ENCODE data around the gene RETREG2.
"Not testable (repeated sequence)": the region's sequence is repeated elsewhere in the genome, so short reads cannot be mapped to it uniquely, and the experiment has no call there.

Gene RETREG2

GRCh38 chr2:219186754-219187456 is 8.8 kb downstream of the RETREG2 start:
- DNase-seq (ENCODE audit: low read depth in 3 of 3, low spot score in 1 of 3): no peak

- DNase-seq (ENCODE audit: low read depth in 3 of 3, low spot score in 1 of 3): no peak
Observed at GRCh38 chr2:219197388-219197787, 19.3 kb downstream of the RETREG2 start.

GRCh38 chr2:219198974-219199373 is 20.9 kb downstream of the RETREG2 start:
- no peak for DNase-seq (ENCODE audit: low read depth in 3 of 3, low spot score in 1 of 3)

- DNase-seq (ENCODE audit: low read depth in 3 of 3, low spot score in 1 of 3): no peak
Observed at GRCh38 chr2:219199470-219200211, 21.6 kb downstream of the RETREG2 start.

GRCh38 chr2:219200502-219201326 is 22.6 kb downstream of the RETREG2 start:
- DNase-seq (ENCODE audit: low read depth in 3 of 3, low spot score in 1 of 3): not testable (repeated sequence)

- DNase-seq (ENCODE audit: low read depth in 3 of 3, low spot score in 1 of 3): not testable (repeated sequence)
Observed at GRCh38 chr2:219201331-219201730, 23.3 kb downstream of the RETREG2 start.

GRCh38 chr2:219204425-219205164 is 26.5 kb downstream of the RETREG2 start:
- DNase-seq (ENCODE audit: low read depth in 3 of 3, low spot score in 1 of 3): no peak

- no peak for DNase-seq (ENCODE audit: low read depth in 3 of 3, low spot score in 1 of 3)
Observed at GRCh38 chr2:219205165-219205538, 27.1 kb downstream of the RETREG2 start.

- no peak for DNase-seq (ENCODE audit: low read depth in 3 of 3, low spot score in 1 of 3)
Observed at GRCh38 chr2:219205981-219206327, 27.9 kb downstream of the RETREG2 start.

- peak; percentile 88 to 93 (median 92) for DNase-seq (ENCODE audit: low read depth in 3 of 3, low spot score in 1 of 3)
Observed at GRCh38 chr2:219206328-219207133, 28.5 kb downstream of the RETREG2 start, which contains the start of gene ZFAND2B. ZFAND2B (plus strand) TSS chr2:219206782; CDS start chr2:219206988, 206 bp downstream.

GRCh38 chr2:219207134-219207883 is 29.2 kb downstream of the RETREG2 start:
- no peak for DNase-seq (ENCODE audit: low read depth in 3 of 3, low spot score in 1 of 3)

- DNase-seq (ENCODE audit: low read depth in 3 of 3, low spot score in 1 of 3): no peak
Observed at GRCh38 chr2:219207884-219208740, 30.0 kb downstream of the RETREG2 start.

- no peak for DNase-seq (ENCODE audit: low read depth in 3 of 3, low spot score in 1 of 3)
Observed at GRCh38 chr2:219209236-219210195, 31.4 kb downstream of the RETREG2 start.

- no peak for DNase-seq (ENCODE audit: low read depth in 3 of 3, low spot score in 1 of 3)
Observed at GRCh38 chr2:219210196-219210885, 32.3 kb downstream of the RETREG2 start.

GRCh38 chr2:219210886-219211362 is 32.8 kb downstream of the RETREG2 start:
- no peak for DNase-seq (ENCODE audit: low read depth in 3 of 3, low spot score in 1 of 3)

- DNase-seq (ENCODE audit: low read depth in 3 of 3, low spot score in 1 of 3): no peak
Observed at GRCh38 chr2:219213026-219213415, 34.9 kb downstream of the RETREG2 start.
